HEK293 (cell line): ENCODE data around the gene SBNO2.
A peak's percentile ranks its signal among the peaks of the same experiment; 100 is the strongest.

Experiments
- CTCF ChIA-PET: fragments of 350-600 bp; formaldehyde crosslinking; extraction: SDS; loops from one replicate; lab custom pipeline; 2021; ENCODE audit warnings: antibody characterized with exemption; lab: Yijun Ruan, JAX
- POLR2A ChIA-PET: fragments of 300-600 bp; formaldehyde crosslinking; extraction: SDS; loops from one replicate; lab custom pipeline; 2020; ENCODE audit warnings: antibody characterized with exemption, inconsistent platforms; lab: Yijun Ruan, JAX
- H3K27ac ChIP-seq: fragments of 200-500 bp; sonication (Bioruptor generic); 2 replicates; pipeline ENCODE4 v1.5.1; 2014; ENCODE audit warnings: low read depth, low read length, control low read depth, inconsistent platforms; ENCODE audit errors: extremely low read depth
- H3K36me3 ChIP-seq, 2 experiments: fragments of 200-500 bp in 1 of 2; sonication (Bioruptor generic) in 1 of 2; 1 replicate in 1 of 2; 2 replicates in 1 of 2; pipeline ENCODE4 v1.5.1; 2014 to 2017; ENCODE audit warnings: inconsistent platforms in 2 of 2, low read length in 2 of 2; ENCODE audit not compliant: control insufficient read depth in 2 of 2, insufficient read depth in 1 of 2
- H3K4me1 ChIP-seq: fragments of 200-500 bp; sonication (Bioruptor generic); 2 replicates; pipeline ENCODE4 v1.5.1; 2014; ENCODE audit warnings: mild to moderate bottlenecking, low read length, inconsistent platforms; ENCODE audit not compliant: control insufficient read depth, insufficient read depth
- H3K4me3 ChIP-seq: 2 replicates; pipeline ENCODE4 v1.5.1; 2011; ENCODE audit warnings: low read depth, mild to moderate bottlenecking, control low read depth, low read length, moderate library complexity
- H3K9me3 ChIP-seq: fragments of 200-500 bp; sonication (Bioruptor generic); 2 replicates; pipeline ENCODE4 v1.5.1; 2014; ENCODE audit warnings: low read depth, low read length, inconsistent platforms; ENCODE audit not compliant: control insufficient read depth, insufficient read depth
- HOXC10 ChIP-seq: sonication (generic); formaldehyde crosslinking; IDR thresholded peaks from 2 replicates; pipeline ENCODE4 v1.8.1; 2023; ENCODE audit warnings: mild to moderate bottlenecking, missing genetic modification reagents
- MEIS1 ChIP-seq: sonication (generic); formaldehyde crosslinking; IDR thresholded peaks from 2 replicates; pipeline ENCODE4 v1.8.1; 2022; ENCODE audit warnings: missing genetic modification reagents, mild to moderate bottlenecking, borderline replicate concordance
- ZFHX2 ChIP-seq: fragments of 450-650 bp; formaldehyde crosslinking; conservative IDR thresholded peaks from 2 replicates; pipeline ENCODE4 v1.5.1; 2016; ENCODE audit warnings: missing biosample characterization, missing genetic modification characterization
- ZFP41 ChIP-seq: fragments of 450-650 bp; formaldehyde crosslinking; IDR thresholded peaks from 2 replicates; pipeline ENCODE4 v1.5.1; 2016; ENCODE audit warnings: missing biosample characterization, missing genetic modification characterization, borderline replicate concordance
- ZNF157 ChIP-seq: fragments of 450-650 bp; formaldehyde crosslinking; IDR thresholded peaks from 2 replicates; pipeline ENCODE4 v1.5.1; 2016; ENCODE audit warnings: missing biosample characterization, missing genetic modification characterization
- ZNF175 ChIP-seq: fragments of 450-650 bp; formaldehyde crosslinking; IDR thresholded peaks from 2 replicates; pipeline ENCODE4 v1.5.1; 2016; ENCODE audit warnings: missing biosample characterization, missing genetic modification characterization
- ZNF274 ChIP-seq, 2 experiments: fragments of 200-500 bp in 1 of 2; fragments of 450-650 bp in 1 of 2; sonication (Bioruptor generic) in 1 of 2; formaldehyde crosslinking in 1 of 2; IDR thresholded peaks; 2 replicates each; pipeline versions ENCODE4 v1.5.1 to v1.6.1; 2014 to 2016; ENCODE audit warnings: borderline replicate concordance in 1 of 2, inconsistent platforms in 1 of 2, low read length in 1 of 2, missing biosample characterization in 1 of 2, missing genetic modification characterization in 1 of 2
- ZNF341 ChIP-seq: fragments of 450-650 bp; formaldehyde crosslinking; IDR thresholded peaks from 2 replicates; pipeline ENCODE4; 2016; ENCODE audit warnings: low read depth, missing biosample characterization, missing genetic modification characterization
- ZNF514 ChIP-seq: fragments of 450-650 bp; formaldehyde crosslinking; IDR thresholded peaks from 2 replicates; pipeline ENCODE4 v1.5.1; 2016; ENCODE audit warnings: missing biosample characterization, missing genetic modification characterization
- ZNF530 ChIP-seq: fragments of 450-650 bp; formaldehyde crosslinking; IDR thresholded peaks from 2 replicates; pipeline ENCODE4 v1.5.1; 2016; ENCODE audit warnings: low read depth, missing biosample characterization, missing genetic modification characterization
- TF ChIP-seq, protein P1 (sequence below): fragments of 450-650 bp; formaldehyde crosslinking; conservative IDR thresholded peaks from 2 replicates; pipeline ENCODE4 v1.5.1; 2016; ENCODE audit warnings: low read depth, missing biosample characterization, missing genetic modification characterization
- TF ChIP-seq, protein P2 (sequence below): fragments of 450-650 bp; formaldehyde crosslinking; IDR thresholded peaks from 2 replicates; pipeline ENCODE4 v1.5.1; 2016; ENCODE audit warnings: missing biosample characterization, missing genetic modification characterization
- TF ChIP-seq, protein P3 (sequence below): fragments of 450-650 bp; formaldehyde crosslinking; IDR thresholded peaks from 2 replicates; pipeline ENCODE4 v1.5.1; 2016; ENCODE audit warnings: missing biosample characterization, missing genetic modification characterization
- TF ChIP-seq, protein P4 (sequence below): fragments of 450-650 bp; formaldehyde crosslinking; IDR thresholded peaks from 2 replicates; pipeline ENCODE4 v1.5.1; 2016; ENCODE audit warnings: missing biosample characterization, missing genetic modification characterization, low read depth

The SBNO2 gene

DNA sequence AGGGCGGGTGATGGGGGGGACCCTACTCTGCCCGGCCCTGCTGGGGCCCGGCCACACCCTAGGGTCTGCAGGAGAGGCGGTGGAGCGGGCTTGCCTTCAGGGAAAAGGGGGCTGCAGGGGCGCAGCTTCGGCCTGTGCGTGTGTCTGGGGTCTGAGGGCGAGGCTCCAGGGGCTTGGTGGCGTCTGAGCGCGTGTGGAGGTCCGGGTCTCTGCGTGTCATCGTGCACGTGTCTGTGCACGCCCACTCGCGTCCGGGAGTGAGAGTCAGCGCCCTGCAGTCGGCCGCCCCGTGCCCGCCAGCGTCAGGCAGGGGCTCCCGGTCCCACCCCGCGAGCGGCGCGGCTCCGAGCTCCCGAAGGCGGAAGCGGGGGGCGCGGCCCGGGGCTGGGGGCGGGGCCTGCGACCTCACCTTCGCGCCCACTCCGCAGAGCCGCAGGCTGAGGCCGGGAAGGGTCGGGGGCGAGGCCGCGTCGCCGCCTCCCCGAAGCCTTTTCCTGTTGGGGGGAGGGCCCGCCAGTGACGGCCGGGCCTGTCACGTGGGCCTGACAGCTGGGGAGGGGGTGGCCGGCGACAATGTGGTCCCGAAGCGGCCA, 107.2 kb downstream of the SBNO2 start, which contains the start of gene ARHGAP45 (continued):
- TF ChIP-seq, protein P1, sequence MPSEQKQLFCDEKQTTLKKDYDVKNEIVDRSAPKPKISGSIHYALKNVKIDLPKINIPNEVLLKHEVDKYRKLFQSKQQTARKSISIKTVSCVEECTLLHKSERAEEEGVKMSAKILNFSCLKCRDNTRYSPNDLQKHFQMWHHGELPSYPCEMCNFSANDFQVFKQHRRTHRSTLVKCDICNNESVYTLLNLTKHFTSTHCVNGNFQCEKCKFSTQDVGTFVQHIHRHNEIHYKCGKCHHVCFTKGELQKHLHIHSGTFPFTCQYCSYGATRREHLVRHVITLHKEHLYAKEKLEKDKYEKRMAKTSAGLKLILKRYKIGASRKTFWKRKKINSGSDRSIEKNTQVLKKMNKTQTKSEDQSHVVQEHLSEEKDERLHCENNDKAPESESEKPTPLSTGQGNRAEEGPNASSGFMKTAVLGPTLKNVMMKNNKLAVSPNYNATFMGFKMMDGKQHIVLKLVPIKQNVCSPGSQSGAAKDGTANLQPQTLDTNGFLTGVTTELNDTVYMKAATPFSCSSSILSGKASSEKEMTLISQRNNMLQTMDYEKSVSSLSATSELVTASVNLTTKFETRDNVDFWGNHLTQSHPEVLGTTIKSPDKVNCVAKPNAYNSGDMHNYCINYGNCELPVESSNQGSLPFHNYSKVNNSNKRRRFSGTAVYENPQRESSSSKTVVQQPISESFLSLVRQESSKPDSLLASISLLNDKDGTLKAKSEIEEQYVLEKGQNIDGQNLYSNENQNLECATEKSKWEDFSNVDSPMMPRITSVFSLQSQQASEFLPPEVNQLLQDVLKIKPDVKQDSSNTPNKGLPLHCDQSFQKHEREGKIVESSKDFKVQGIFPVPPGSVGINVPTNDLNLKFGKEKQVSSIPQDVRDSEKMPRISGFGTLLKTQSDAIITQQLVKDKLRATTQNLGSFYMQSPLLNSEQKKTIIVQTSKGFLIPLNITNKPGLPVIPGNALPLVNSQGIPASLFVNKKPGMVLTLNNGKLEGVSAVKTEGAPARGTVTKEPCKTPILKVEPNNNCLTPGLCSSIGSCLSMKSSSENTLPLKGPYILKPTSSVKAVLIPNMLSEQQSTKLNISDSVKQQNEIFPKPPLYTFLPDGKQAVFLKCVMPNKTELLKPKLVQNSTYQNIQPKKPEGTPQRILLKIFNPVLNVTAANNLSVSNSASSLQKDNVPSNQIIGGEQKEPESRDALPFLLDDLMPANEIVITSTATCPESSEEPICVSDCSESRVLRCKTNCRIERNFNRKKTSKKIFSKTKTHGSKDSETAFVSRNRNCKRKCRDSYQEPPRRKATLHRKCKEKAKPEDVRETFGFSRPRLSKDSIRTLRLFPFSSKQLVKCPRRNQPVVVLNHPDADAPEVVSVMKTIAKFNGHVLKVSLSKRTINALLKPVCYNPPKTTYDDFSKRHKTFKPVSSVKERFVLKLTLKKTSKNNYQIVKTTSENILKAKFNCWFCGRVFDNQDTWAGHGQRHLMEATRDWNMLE (tag by site-specific recombination), result no peak
- TF ChIP-seq, protein P2, sequence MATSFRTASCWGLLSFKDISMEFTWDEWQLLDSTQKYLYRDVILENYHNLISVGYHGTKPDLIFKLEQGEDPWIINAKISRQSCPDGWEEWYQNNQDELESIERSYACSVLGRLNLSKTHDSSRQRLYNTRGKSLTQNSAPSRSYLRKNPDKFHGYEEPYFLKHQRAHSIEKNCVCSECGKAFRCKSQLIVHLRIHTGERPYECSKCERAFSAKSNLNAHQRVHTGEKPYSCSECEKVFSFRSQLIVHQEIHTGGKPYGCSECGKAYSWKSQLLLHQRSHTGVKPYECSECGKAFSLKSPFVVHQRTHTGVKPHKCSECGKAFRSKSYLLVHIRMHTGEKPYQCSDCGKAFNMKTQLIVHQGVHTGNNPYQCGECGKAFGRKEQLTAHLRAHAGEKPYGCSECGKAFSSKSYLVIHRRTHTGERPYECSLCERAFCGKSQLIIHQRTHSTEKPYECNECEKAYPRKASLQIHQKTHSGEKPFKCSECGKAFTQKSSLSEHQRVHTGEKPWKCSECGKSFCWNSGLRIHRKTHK (tag by site-specific recombination), result no peak
- no peak for TF ChIP-seq ZFP41 (tag by site-specific recombination)
- TF ChIP-seq ZNF175, result no peak
- peak; percentile 69 for TF ChIP-seq ZFHX2

DNA sequence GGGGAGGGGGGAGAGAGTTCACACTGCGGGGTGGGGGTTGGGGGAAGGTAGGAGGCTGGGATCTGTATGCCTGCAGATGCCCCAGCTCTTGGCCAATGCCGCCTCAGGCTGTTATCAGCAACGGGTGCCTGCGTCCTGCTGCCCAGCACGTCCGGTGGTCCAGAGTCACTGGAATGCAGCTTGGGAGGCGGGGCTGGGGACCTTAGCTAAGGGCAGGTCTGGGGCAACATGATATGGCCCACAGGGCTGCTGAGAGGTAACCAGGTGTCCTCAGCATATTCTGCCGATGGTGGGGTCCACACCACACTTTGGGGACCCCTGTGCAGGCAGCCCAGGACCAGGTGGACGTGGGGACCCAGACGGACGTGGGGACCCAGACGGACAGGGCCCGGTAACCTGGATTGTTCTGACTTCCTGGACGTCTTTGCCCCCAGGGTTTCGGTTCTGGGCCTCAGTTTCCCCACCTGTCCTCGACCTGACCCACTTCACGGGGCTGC, 107.8 kb downstream of the SBNO2 start:
- Histone ChIP-seq H3K36me3 (peaks cover 0 to 3% of the 10 kb centered on the region in 2 experiments; a peak in 2 of 3 replicates), H3K4me3 (no peak overlapping the region), H3K4me1 (peaks cover 2% of the 10 kb centered on the region; the same call in 1 of the 2 replicates), H3K9me3 (no peaks in the 10 kb centered on the region), H3K27ac (no peak overlapping the region)
- no peak for TF ChIP-seq ZNF341 (tag by site-specific recombination)
- TF ChIP-seq HOXC10 (CRISPR knock-in tag), result no peak
- no peak for TF ChIP-seq MEIS1 (CRISPR knock-in tag)
- TF ChIP-seq, protein P3, sequence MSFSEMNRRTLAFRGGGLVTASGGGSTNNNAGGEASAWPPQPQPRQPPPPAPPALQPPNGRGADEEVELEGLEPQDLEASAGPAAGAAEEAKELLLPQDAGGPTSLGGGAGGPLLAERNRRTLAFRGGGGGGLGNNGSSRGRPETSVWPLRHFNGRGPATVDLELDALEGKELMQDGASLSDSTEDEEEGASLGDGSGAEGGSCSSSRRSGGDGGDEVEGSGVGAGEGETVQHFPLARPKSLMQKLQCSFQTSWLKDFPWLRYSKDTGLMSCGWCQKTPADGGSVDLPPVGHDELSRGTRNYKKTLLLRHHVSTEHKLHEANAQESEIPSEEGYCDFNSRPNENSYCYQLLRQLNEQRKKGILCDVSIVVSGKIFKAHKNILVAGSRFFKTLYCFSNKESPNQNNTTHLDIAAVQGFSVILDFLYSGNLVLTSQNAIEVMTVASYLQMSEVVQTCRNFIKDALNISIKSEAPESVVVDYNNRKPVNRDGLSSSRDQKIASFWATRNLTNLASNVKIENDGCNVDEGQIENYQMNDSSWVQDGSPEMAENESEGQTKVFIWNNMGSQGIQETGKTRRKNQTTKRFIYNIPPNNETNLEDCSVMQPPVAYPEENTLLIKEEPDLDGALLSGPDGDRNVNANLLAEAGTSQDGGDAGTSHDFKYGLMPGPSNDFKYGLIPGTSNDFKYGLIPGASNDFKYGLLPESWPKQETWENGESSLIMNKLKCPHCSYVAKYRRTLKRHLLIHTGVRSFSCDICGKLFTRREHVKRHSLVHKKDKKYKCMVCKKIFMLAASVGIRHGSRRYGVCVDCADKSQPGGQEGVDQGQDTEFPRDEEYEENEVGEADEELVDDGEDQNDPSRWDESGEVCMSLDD (tag by site-specific recombination), result 0 out of 2 replicates have a peak, but pooled peaks have one; percentile 20
- no peak for TF ChIP-seq ZNF274 (IDR thresholded peaks at IDR 0.05; ENCODE audit: low read length)
- no peak for TF ChIP-seq ZNF274 (tag by site-specific recombination; IDR thresholded peaks at IDR 0.05; ENCODE audit: borderline replicate concordance)
- no peak for TF ChIP-seq ZNF514 (tag by site-specific recombination)
- TF ChIP-seq, protein P4, sequence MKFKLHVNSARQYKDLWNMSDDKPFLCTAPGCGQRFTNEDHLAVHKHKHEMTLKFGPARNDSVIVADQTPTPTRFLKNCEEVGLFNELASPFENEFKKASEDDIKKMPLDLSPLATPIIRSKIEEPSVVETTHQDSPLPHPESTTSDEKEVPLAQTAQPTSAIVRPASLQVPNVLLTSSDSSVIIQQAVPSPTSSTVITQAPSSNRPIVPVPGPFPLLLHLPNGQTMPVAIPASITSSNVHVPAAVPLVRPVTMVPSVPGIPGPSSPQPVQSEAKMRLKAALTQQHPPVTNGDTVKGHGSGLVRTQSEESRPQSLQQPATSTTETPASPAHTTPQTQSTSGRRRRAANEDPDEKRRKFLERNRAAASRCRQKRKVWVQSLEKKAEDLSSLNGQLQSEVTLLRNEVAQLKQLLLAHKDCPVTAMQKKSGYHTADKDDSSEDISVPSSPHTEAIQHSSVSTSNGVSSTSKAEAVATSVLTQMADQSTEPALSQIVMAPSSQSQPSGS (tag by site-specific recombination), result no peak
- no peak for TF ChIP-seq ZNF530 (tag by site-specific recombination)
- TF ChIP-seq ZNF157 (tag by site-specific recombination), result no peak
- ChIA-PET POLR2A (interaction anchor here (0.6 to 1.5 kb wide), 7 partner anchors 18 to 100 kb away, joined by 3 to 6 read pairs (median 3); partner anchors contain the start of gene GPX4), CTCF (interaction anchor here (0.7 to 1.5 kb wide), 4 partner anchors 9 to 26 kb away, joined by 3 to 6 read pairs (median 4); partner anchors contain the start of gene ABCA7)
